HepG2 (cell line): Measurements from ENCODE around the gene UBE2E1. TPM values are rescaled to one million over a fixed set of nuclear protein-coding genes. Genes with fewer than 3 reads are reported as not detected.

Experiments used
- ATAC-seq: fragments of 200-7000 bp; cut with Tn5 transposase; 3 replicates; pipeline ENCODE4 v1.9.1; 2020; ENCODE audit warnings: mild to moderate bottlenecking, moderate library complexity
- BruUV-seq: library from RNA; stranded (reverse); fragments of 400-500 nt; replicated peaks from 2 replicates; lab custom pipeline; 2021; lab: Mats Ljungman, UMichigan
- CTCF ChIA-PET: fragments of 300-600 bp; formaldehyde crosslinking; extraction: SDS; loops from one replicate; lab custom pipeline; 2021; ENCODE audit warnings: low total read pairs, inconsistent platforms, low intra/inter-chr PET ratio; lab: Yijun Ruan, JAX
- POLR2A ChIA-PET: fragments of 350-600 bp; sonication (Branson Sonifier 250); formaldehyde crosslinking; loops from one replicate; lab custom pipeline; 2020; ENCODE audit warnings: antibody characterized with exemption, inconsistent platforms; lab: Yijun Ruan, JAX
- DNase-seq: peaks from one replicate; pipeline ENCODE4 v3.0.0-alpha.2; 2015; ENCODE audit warnings: low spot score
- FAIRE-seq: peaks from 3 replicates; lab custom pipeline; 2011; peaks lifted over from hg19 to GRCh38; lab: Jason Lieb, UNC
- H2AFZ ChIP-seq: one replicate; pipeline ENCODE4 v1.6.1; 2011; ENCODE audit warnings: low read length, inconsistent platforms
- H3K27ac ChIP-seq: fragments of 300-600 bp; 3 replicates; pipeline ENCODE4 v1.8.0; 2011; ENCODE audit warnings: mixed run types, mild to moderate bottlenecking, mixed read lengths, low read length, inconsistent platforms; ENCODE audit not compliant: insufficient read depth; ENCODE audit errors: extremely low read length
- H3K27me3 ChIP-seq, 2 experiments: fragments of 200-600 bp in 1 of 2; 2 replicates in 1 of 2; 3 replicates in 1 of 2; pipeline versions ENCODE4 v1.6.0 to v1.8.0; 2011; ENCODE audit warnings: low read length in 2 of 2, mild to moderate bottlenecking in 2 of 2, moderate library complexity in 2 of 2, inconsistent platforms in 1 of 2; ENCODE audit not compliant: insufficient read depth in 2 of 2, control insufficient read depth in 1 of 2
- H3K36me3 ChIP-seq, 2 experiments: fragments of 200-600 bp in 1 of 2; replicated peaks in 1 of 2; 2 replicates in 1 of 2; 3 replicates in 1 of 2; pipeline versions ENCODE4 v1.5.1 to v1.8.0; 2011; ENCODE audit warnings: low read length in 2 of 2, inconsistent platforms in 1 of 2; ENCODE audit not compliant: insufficient read depth in 2 of 2, control insufficient read depth in 1 of 2
- H3K4me1 ChIP-seq: 2 replicates; pipeline ENCODE4 v1.5.1; 2012; ENCODE audit warnings: low read length, inconsistent platforms; ENCODE audit not compliant: insufficient read depth
- H3K4me2 ChIP-seq: 2 replicates; pipeline ENCODE4 v1.6.0; 2011; ENCODE audit warnings: low read depth, low read length, inconsistent platforms
- H3K4me3 ChIP-seq, 3 experiments: fragments of 200-600 bp in 1 of 3; sonication (generic), shearing (Covaris generic) in 1 of 3; replicated peaks in 1 of 3; 2 replicates each; pipeline ENCODE4 v1.5.1; 2011 to 2016; ENCODE audit warnings: low read length in 3 of 3, inconsistent platforms in 2 of 3, low read depth in 2 of 3, mild to moderate bottlenecking in 2 of 3, control low read depth in 1 of 3, mixed read lengths in 1 of 3; ENCODE audit not compliant: insufficient read depth in 1 of 3
- H3K79me2 ChIP-seq: one replicate; pipeline ENCODE4 v1.6.1; 2011; ENCODE audit warnings: low read length, inconsistent platforms; ENCODE audit not compliant: insufficient read depth
- H3K9ac ChIP-seq: 2 replicates; pipeline ENCODE4 v1.6.0; 2011; ENCODE audit warnings: mild to moderate bottlenecking, low read depth, low read length, inconsistent platforms; ENCODE audit not compliant: insufficient read depth
- H3K9me3 ChIP-seq: 2 replicates; pipeline ENCODE4 v1.5.1; 2012; ENCODE audit warnings: mild to moderate bottlenecking, low read length
- H4K20me1 ChIP-seq: 2 replicates; pipeline ENCODE4 v1.6.0; 2011; ENCODE audit warnings: inconsistent platforms, mild to moderate bottlenecking, low read length, moderate library complexity; ENCODE audit not compliant: insufficient read depth
- AKNA ChIP-seq: sonication (generic); formaldehyde crosslinking; IDR thresholded peaks from 2 replicates; pipeline ENCODE4 v1.4.0; 2020; ENCODE audit warnings: missing genetic modification reagents, borderline replicate concordance
- ZBTB7A ChIP-seq: sonication (generic); formaldehyde crosslinking; IDR thresholded peaks from 2 replicates; pipeline ENCODE4 v1.8.0; 2022; ENCODE audit warnings: mild to moderate bottlenecking, missing genetic modification reagents
- WGBS: methylation state at CpG from one replicate; pipeline ENCODE4 v1.1.6; 2017; ENCODE audit warnings: low lambda C conversion rate; 5-methylcytosine and 5-hydroxymethylcytosine counted together
- in situ Hi-C: cut with HindIII; loops from 2 replicates; pipeline ENCODE4 v1.10.0; 2017; ENCODE audit warnings: low pct_unique_long_range_greater_than_20kb; ENCODE audit not compliant: extremely low pct_ligation_motif_present
- intact Hi-C: fragments of 100-400 bp; cut with micrococcal nuclease; formaldehyde crosslinking; loops from one replicate; pipeline ENCODE4 v1.10.0; 2022; ENCODE audit not compliant: unreplicated experiment
- polyA plus RNA-seq, 8 experiments: library from polyadenylated mRNA; depleted of rRNA in 3 of 8; stranded (reverse) in 7 of 8; unstranded in 1 of 8; fragments of >200 nt; fragmentation: Illumina TruSeq in 4 of 8; extraction: Trizol in 4 of 8; gene quantifications; 2 replicates each; pipeline versions ENCODE4 v1.2.1 to v1.2.3, GENCODE V29; 2011 to 2016; ENCODE audit warnings: low read depth in 4 of 8, missing spikeins in 1 of 8, mixed read lengths in 1 of 8; ENCODE audit not compliant: insufficient read depth in 1 of 8
- total RNA-seq, 5 experiments: library from RNA; depleted of rRNA; stranded (reverse); fragments of >200 nt; fragmentation: Illumina TruSeq; extraction: Trizol; gene quantifications; 2 replicates each; pipeline ENCODE4 v1.2.3, GENCODE V29; 2016; ENCODE audit warnings: low read depth in 1 of 5

Gene UBE2E1
- total and polyA plus RNA-seq, 2 of the 13 experiments (the other 11 are each of a cell fraction or from before 2014, with no cell fraction given), result 55.4 to 61.8 TPM

GRCh38 chr3:23831517-23832394, 26.0 kb downstream of the UBE2E1 start:
- BruUV-seq, result no TSS peak
- POLR2A ChIA-PET, result interaction anchor here (0.8 kb wide), 1 partner anchor 85 kb away, joined by 3 read pairs; the partner anchor contains the start of genes NKIRAS1 and RPL15
- in situ Hi-C loops, result no loop called here
- H3K9ac ChIP-seq, result no peak overlapping the region
- DNase-seq (no peak), ATAC-seq (no peak), FAIRE-seq (no peak)
- H3K4me1 ChIP-seq, result no peaks in the 10 kb centered on the region
- peaks cover 9% of the 10 kb centered on the region; the same call in 1 of the 2 replicates for H4K20me1 ChIP-seq
- no peak overlapping the region for H3K27ac ChIP-seq
- no peaks in the 10 kb centered on the region for H3K27me3 ChIP-seq
- intact Hi-C loops, result no loop called here
- no peak overlapping the region for H3K4me2 ChIP-seq
- no peaks in the 10 kb centered on the region for H3K9me3 ChIP-seq
- H2AFZ ChIP-seq, result no peak overlapping the region
- H3K36me3 ChIP-seq, result peaks cover 0 to 2% of the 10 kb centered on the region in 2 experiments; a peak in 1 of 5 replicates
- TF ChIP-seq AKNA (CRISPR knock-in tag) (no peak), ZBTB7A (CRISPR knock-in tag) (no peak)
- TF ChIP-seq, all 625 proteins: peak for 0
- peaks cover 36% of the 10 kb centered on the region for H3K79me2 ChIP-seq
- 97% methylated on average over 9 of the region's 9 CpGs for WGBS
- no peak overlapping the region for H3K4me3 ChIP-seq
- CTCF ChIA-PET, result no interaction called here
